PC-3 (cell line): ENCODE data around the gene CRX. TPM values are rescaled to one million over a fixed set of nuclear protein-coding genes. Genes with fewer than 3 reads are reported as not detected.

ENCODE experiments used
- ATAC-seq: fragments of 200-7000 bp; cut with Tn5 transposase; 2 replicates; pipeline ENCODE4 v1.9.1; 2020; ENCODE audit warnings: mild to moderate bottlenecking, moderate library complexity
- BruUV-seq: library from RNA; stranded (reverse); fragments of 400-500 nt; replicated peaks from 2 replicates; lab custom pipeline; 2021; lab: Mats Ljungman, UMichigan
- CTCF ChIA-PET: fragments of 300-600 bp; sonication (Branson Sonifier 250); formaldehyde crosslinking; loops from one replicate; lab custom pipeline; 2022; ENCODE audit warnings: antibody characterized with exemption; lab: Charles Lee
- POLR2A ChIA-PET: fragments of 300-600 bp; sonication (Branson Sonifier 250); formaldehyde crosslinking; loops from one replicate; lab custom pipeline; 2022; ENCODE audit warnings: antibody characterized with exemption; ENCODE audit not compliant: unreplicated experiment; lab: Charles Lee
- DNase-seq: peaks from one replicate; pipeline ENCODE4 v3.0.0-alpha.2; 2015
- H2AFZ ChIP-seq: fragments of 300-600 bp; sonication (generic); 2 replicates; pipeline ENCODE4 v1.6.0; 2016; ENCODE audit warnings: antibody characterized with exemption, low read length
- H3F3A ChIP-seq: fragments of 300-600 bp; sonication (generic); one replicate; pipeline ENCODE4 v1.6.0; 2017; ENCODE audit warnings: antibody characterized with exemption, low read length, control low read depth, mild to moderate bottlenecking; ENCODE audit not compliant: unreplicated experiment
- H3K27ac ChIP-seq: fragments of 300-600 bp; sonication (generic); 2 replicates; pipeline ENCODE4 v1.5.1; 2016; ENCODE audit warnings: mild to moderate bottlenecking, low read length
- H3K27me3 ChIP-seq: fragments of 300-600 bp; sonication (generic); 2 replicates; pipeline ENCODE4 v1.6.1; 2016; ENCODE audit warnings: low read length, mixed read lengths
- H3K36me3 ChIP-seq: fragments of 300-600 bp; sonication (generic); 2 replicates; pipeline ENCODE4 v1.6.1; 2016; ENCODE audit warnings: low read depth, mixed run types, low read length, mixed read lengths
- H3K4me1 ChIP-seq: fragments of 300-600 bp; sonication (generic); 2 replicates; pipeline ENCODE4 v1.5.1; 2016; ENCODE audit warnings: low read length; ENCODE audit not compliant: insufficient read depth
- H3K4me2 ChIP-seq: fragments of 300-600 bp; sonication (generic); 2 replicates; pipeline ENCODE4 v1.6.0; 2016; ENCODE audit warnings: low read length
- H3K4me3 ChIP-seq: fragments of 300-600 bp; sonication (generic); 2 replicates; pipeline ENCODE4 v1.5.1; 2016; ENCODE audit warnings: mild to moderate bottlenecking, low read length, mixed read lengths
- H3K79me2 ChIP-seq: fragments of 300-600 bp; sonication (generic); 2 replicates; pipeline ENCODE4 v1.6.1; 2017; ENCODE audit warnings: low read length, mixed read lengths
- H3K9ac ChIP-seq: fragments of 300-600 bp; sonication (generic); 2 replicates; pipeline ENCODE4 v1.6.0; 2016; ENCODE audit warnings: mild to moderate bottlenecking, low read length
- H3K9me2 ChIP-seq: fragments of 300-600 bp; sonication (generic); replicated peaks from 2 replicates; pipeline ENCODE4 v1.6.1; 2016; ENCODE audit warnings: mixed run types, low read length, mixed read lengths
- H3K9me3 ChIP-seq: fragments of 300-600 bp; sonication (generic); 2 replicates; pipeline ENCODE4 v1.6.1; 2016; ENCODE audit warnings: low read length, mixed read lengths
- H4K20me1 ChIP-seq: fragments of 300-600 bp; sonication (generic); 2 replicates; pipeline ENCODE4 v1.6.1; 2016; ENCODE audit warnings: low read length, mixed read lengths
- CTCF ChIP-seq: fragments of 300-600 bp; sonication (generic); conservative IDR thresholded peaks from 2 replicates; pipeline ENCODE4 v1.5.1; 2017; ENCODE audit warnings: antibody characterized with exemption, low read depth, mild to moderate bottlenecking, low read length
- EZH2 ChIP-seq: fragments of 300-600 bp; sonication (generic); IDR thresholded peaks from one replicate; pipeline ENCODE4 v1.6.1; 2017; ENCODE audit warnings: antibody characterized with exemption, mild to moderate bottlenecking, low read length; ENCODE audit not compliant: unreplicated experiment
- EZH2phosphoT487 ChIP-seq: fragments of 300-600 bp; sonication (generic); IDR thresholded peaks from 2 replicates; pipeline ENCODE4 v1.6.1; 2018; ENCODE audit warnings: mild to moderate bottlenecking, antibody characterized with exemption, low read length, borderline replicate concordance
- intact Hi-C: fragments of 100-400 bp; cut with micrococcal nuclease; formaldehyde crosslinking; loops from 2 replicates; pipeline ENCODE4 v1.9.0; 2023
- total RNA-seq: library from RNA; depleted of rRNA; stranded (reverse); fragments of >200 nt; gene quantifications from 2 replicates; pipeline ENCODE4 v1.2.3, GENCODE V29; 2014

The CRX gene
- total RNA-seq, 1 experiment from 2014 or later = not detected

- Histone ChIP-seq H3K4me2 (no peak overlapping the region), H3F3A (no peaks in the 10 kb centered on the region), H3K4me1 (no peaks in the 10 kb centered on the region), H3K27ac (no peak overlapping the region), H2AFZ (no peak overlapping the region), H4K20me1 (no peaks in the 10 kb centered on the region), H3K4me3 (no peak overlapping the region), H3K9me3 (no peaks in the 10 kb centered on the region), H3K9ac (no peak overlapping the region), H3K27me3 (no peaks in the 10 kb centered on the region), H3K79me2 (no peaks in the 10 kb centered on the region), H3K36me3 (no peaks in the 10 kb centered on the region; the same call in 1 of the 2 replicates), H3K9me2 (no peaks in the 10 kb centered on the region)
- POLR2A ChIA-PET = no interaction called here
- no TSS peak for BruUV-seq
- CTCF ChIA-PET = no interaction called here
- DNase-seq (no peak), ATAC-seq (no peak)
- intact Hi-C loops = loop anchor here (5.0 kb wide), 1 partner anchor 48 kb away; no protein-coding TSS in a partner anchor
- no peak for TF ChIP-seq CTCF
- no peak for TF ChIP-seq EZH2phosphoT487
- no peak for TF ChIP-seq EZH2
These were observed 39.0 kb downstream of the CRX start for GRCh38 chr19:47860602-47861297.

- Histone ChIP-seq H3K9me2 (no peaks in the 10 kb centered on the region), H3K4me1 (no peaks in the 10 kb centered on the region), H2AFZ (no peak overlapping the region), H3K79me2 (no peaks in the 10 kb centered on the region), H3F3A (no peaks in the 10 kb centered on the region), H3K27me3 (no peaks in the 10 kb centered on the region), H3K27ac (no peak overlapping the region), H3K4me2 (no peak overlapping the region), H3K4me3 (no peak overlapping the region), H3K9ac (no peak overlapping the region), H3K36me3 (no peaks in the 10 kb centered on the region; the same call in 1 of the 2 replicates), H3K9me3 (no peaks in the 10 kb centered on the region), H4K20me1 (no peaks in the 10 kb centered on the region)
- ATAC-seq (no peak), DNase-seq (no peak)
- intact Hi-C loops = loop anchor here (5.0 kb wide), 1 partner anchor 49 kb away; no protein-coding TSS in a partner anchor
- ChIA-PET CTCF (no interaction called here), POLR2A (no interaction called here)
- no TSS peak for BruUV-seq
- no peak for TF ChIP-seq CTCF
These were observed 39.9 kb downstream of the CRX start for GRCh38 chr19:47861630-47862029.

DNA sequence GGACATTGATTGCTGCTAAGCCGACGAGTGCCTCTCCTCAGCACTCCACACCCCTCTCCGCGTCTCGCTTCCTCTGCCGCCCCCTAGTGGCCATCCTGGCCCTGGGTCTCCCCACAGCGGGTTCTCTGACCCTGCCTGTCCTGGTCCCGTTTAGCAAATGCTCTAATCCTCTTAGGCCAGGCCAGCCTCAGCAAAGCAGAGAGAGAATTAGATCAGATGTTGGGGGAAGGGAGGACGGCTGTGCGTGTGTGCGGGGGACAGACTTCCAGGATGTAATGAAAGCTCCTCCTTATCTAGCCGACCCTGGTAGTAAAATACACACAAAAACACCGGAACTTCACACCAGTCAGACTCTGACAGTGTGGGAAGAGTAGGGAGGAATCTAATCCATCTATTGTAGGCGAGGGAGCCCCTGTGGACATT lies 41.8 kb downstream of the CRX start:
- H3K36me3 ChIP-seq = no peaks in the 10 kb centered on the region; the same call in 1 of the 2 replicates
- H3K4me2 ChIP-seq = no peak overlapping the region
- no peaks in the 10 kb centered on the region for H3K27me3 ChIP-seq
- H4K20me1 ChIP-seq = no peaks in the 10 kb centered on the region
- H3K4me3 ChIP-seq = no peak overlapping the region
- H3K9ac ChIP-seq = no peak overlapping the region
- DNase-seq (peak; percentile 79), ATAC-seq (peak; percentile 98)
- intact Hi-C loops = loop anchor here (5.0 kb wide), 1 partner anchor 51 kb away; no protein-coding TSS in a partner anchor
- ChIA-PET CTCF (no interaction called here), POLR2A (no interaction called here)
- no peaks in the 10 kb centered on the region for H3K9me2 ChIP-seq
- no peaks in the 10 kb centered on the region for H3K79me2 ChIP-seq
- H3K27ac ChIP-seq = no peak overlapping the region
- 0 out of 2 replicates have a peak overlapping the region, but pooled peaks have one; percentile 57 for H2AFZ ChIP-seq
- no peaks in the 10 kb centered on the region for H3K9me3 ChIP-seq
- no peaks in the 10 kb centered on the region for H3K4me1 ChIP-seq
- BruUV-seq = no TSS peak
- H3F3A ChIP-seq = no peaks in the 10 kb centered on the region
- TF ChIP-seq EZH2 (no peak), CTCF (peak; percentile 89), EZH2phosphoT487 (no peak)
